Testis (tissue), 3 donors: Measurements from ENCODE around the gene GZF1. TPM values are rescaled to one million over a fixed set of nuclear protein-coding genes. Genes with fewer than 3 reads are reported as not detected.

ENCODE experiments used
- DNase-seq: peaks from one replicate; pipeline ENCODE4 v3.0.0-alpha.2; 2019
- H3K27ac ChIP-seq, 2 donors: fragments of 200-600 bp; sonication (generic); one replicate each; pipeline ENCODE4 v1.5.1; 2019
- H3K27me3 ChIP-seq: fragments of 200-600 bp; sonication (generic); one replicate; pipeline ENCODE4 v1.5.1; 2019
- H3K36me3 ChIP-seq: fragments of 200-600 bp; sonication (generic); one replicate; pipeline ENCODE4 v1.5.1; 2017; ENCODE audit warnings: low read depth; ENCODE audit errors: missing control alignments
- H3K4me1 ChIP-seq: fragments of 200-600 bp; sonication (generic); one replicate; pipeline ENCODE4 v1.5.1; 2019
- H3K4me3 ChIP-seq, 2 donors: fragments of 200-600 bp; sonication (generic); one replicate each; pipeline ENCODE4 v1.5.1; 2017 to 2019
- H3K9me3 ChIP-seq: fragments of 200-600 bp; sonication (generic); one replicate; pipeline ENCODE4 v1.5.1; 2017
- POLR2A ChIP-seq: fragments of 450-650 bp; IDR thresholded peaks from one replicate; pipeline ENCODE4 v1.6.1; 2017; ENCODE audit warnings: antibody characterized with exemption, mild to moderate bottlenecking, moderate library complexity
- WGBS, 2 donors: methylation state at CpG; one replicate each; pipeline ENCODE4 v1.1.5; 2018; 5-methylcytosine and 5-hydroxymethylcytosine counted together
- intact Hi-C: fragments of 100-400 bp; cut with DNase I; formaldehyde crosslinking; loops from one replicate; pipeline ENCODE4 v1.15.1; 2023; ENCODE audit warnings: low total_unique reads
- polyA plus RNA-seq: library from polyadenylated mRNA; stranded (reverse); fragments of 350-450 nt; fragmentation: Illumina TruSeq; extraction: RNeasy Lipid Tissue Mini Kit (QIAGEN cat#74804); gene quantifications from one replicate; pipeline ENCODE4 v1.2.3, GENCODE V29; 2014; ENCODE audit warnings: low read depth, low replicate concordance; ENCODE audit not compliant: insufficient read depth
- total RNA-seq, 2 donors: library from RNA; depleted of rRNA; stranded (reverse); fragments of >200 nt; gene quantifications; one replicate each; pipeline ENCODE4 v1.2.3, GENCODE V29; 2016
- TF ChIP-seq, protein P1 (sequence below), 3 experiments: fragments of 450-650 bp in 2 of 3; fragments of 200-600 bp in 1 of 3; sonication (generic) in 1 of 3; IDR thresholded peaks; one replicate each; pipeline ENCODE4 v1.5.1; 2016 to 2019; ENCODE audit warnings: antibody characterized with exemption in 3 of 3, mild to moderate bottlenecking in 2 of 3, moderate library complexity in 1 of 3

GZF1 gene
- total and polyA plus RNA-seq, 3 donors from 2014 or later = 32.4 to 47.4 (median 46.1) TPM

DNA sequence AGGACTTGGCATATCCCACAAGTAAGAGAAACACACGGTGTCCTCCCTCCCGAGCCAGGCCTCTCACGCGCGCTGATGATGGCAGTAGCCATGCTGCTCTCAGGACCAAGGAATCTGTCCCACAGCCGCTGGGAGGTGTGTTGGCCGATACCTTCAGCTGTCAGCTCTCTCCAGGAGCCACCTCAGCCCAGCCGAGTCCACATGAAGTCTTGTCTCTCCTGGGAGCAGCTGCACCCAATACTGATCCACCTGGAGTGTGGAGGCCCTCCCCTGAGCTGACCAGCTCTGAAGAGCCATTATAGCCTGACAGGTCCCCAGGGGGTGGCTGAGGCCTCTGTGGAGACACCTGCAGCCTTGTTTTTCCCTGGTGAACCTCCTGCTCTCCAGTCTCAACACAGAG lies 35.2 kb upstream of the GZF1 start:
- intact Hi-C loops = no loop called here
- Histone ChIP-seq H3K9me3 (no peaks in the 10 kb centered on the region), H3K4me3 (no peak overlapping the region), H3K27me3 (no peaks in the 10 kb centered on the region), H3K4me1 (no peaks in the 10 kb centered on the region), H3K27ac (no peak overlapping the region), H3K36me3 (no peaks in the 10 kb centered on the region)
- WGBS, 2 donors = 94 to 97% methylated on average over 8 of the region's 8 CpGs
- DNase-seq = no peak
- no peak for TF ChIP-seq POLR2A
- TF ChIP-seq, protein P1, sequence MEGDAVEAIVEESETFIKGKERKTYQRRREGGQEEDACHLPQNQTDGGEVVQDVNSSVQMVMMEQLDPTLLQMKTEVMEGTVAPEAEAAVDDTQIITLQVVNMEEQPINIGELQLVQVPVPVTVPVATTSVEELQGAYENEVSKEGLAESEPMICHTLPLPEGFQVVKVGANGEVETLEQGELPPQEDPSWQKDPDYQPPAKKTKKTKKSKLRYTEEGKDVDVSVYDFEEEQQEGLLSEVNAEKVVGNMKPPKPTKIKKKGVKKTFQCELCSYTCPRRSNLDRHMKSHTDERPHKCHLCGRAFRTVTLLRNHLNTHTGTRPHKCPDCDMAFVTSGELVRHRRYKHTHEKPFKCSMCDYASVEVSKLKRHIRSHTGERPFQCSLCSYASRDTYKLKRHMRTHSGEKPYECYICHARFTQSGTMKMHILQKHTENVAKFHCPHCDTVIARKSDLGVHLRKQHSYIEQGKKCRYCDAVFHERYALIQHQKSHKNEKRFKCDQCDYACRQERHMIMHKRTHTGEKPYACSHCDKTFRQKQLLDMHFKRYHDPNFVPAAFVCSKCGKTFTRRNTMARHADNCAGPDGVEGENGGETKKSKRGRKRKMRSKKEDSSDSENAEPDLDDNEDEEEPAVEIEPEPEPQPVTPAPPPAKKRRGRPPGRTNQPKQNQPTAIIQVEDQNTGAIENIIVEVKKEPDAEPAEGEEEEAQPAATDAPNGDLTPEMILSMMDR (IDR thresholded peaks at IDR 0.05) = no peak

DNA sequence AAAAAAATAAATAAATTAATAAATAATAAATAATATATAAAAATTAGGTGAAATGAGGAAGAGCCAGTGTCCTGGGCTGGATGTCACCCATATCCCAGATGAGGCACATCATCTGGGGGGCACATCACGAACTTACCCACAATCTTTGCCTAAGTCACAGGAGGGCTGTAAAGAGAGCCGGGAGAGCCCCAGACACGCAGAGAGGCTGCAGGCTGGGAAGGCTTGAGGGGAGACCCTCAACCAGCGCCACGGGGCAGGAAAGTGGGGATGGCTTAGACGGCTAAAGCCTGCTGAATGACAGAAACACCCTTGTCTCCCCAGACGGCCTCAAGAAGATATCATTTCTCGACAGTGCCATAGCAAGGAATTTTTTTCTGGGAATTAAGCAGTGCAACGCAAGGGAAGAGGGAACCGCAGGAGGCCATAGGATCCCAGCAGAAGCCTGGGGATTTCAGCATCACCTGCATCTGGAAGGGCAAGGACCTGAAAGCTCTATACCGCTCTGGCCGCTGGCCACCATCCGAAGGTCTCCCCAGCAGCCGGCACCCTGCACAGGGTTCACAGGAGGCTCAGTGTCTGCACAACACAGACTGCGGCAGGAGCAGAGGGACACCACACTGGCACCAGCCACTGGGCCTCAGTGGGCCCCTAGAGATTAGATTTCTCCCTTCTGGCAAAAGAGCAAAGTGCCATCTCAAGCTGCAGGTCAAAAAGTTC lies 34.2 kb upstream of the GZF1 start:
- no peaks in the 10 kb centered on the region for H3K27me3 ChIP-seq
- WGBS, 2 donors = 91 to 97% methylated on average over 15 of the region's 15 CpGs
- no peaks in the 10 kb centered on the region for H3K4me1 ChIP-seq
- no peak for DNase-seq
- H3K27ac ChIP-seq = no peak overlapping the region
- no peak overlapping the region for H3K4me3 ChIP-seq
- no peak for TF ChIP-seq POLR2A
- TF ChIP-seq, protein P1 (IDR thresholded peaks at IDR 0.05) = no peak
- H3K9me3 ChIP-seq = no peaks in the 10 kb centered on the region
- intact Hi-C loops = no loop called here
- no peaks in the 10 kb centered on the region for H3K36me3 ChIP-seq

DNA sequence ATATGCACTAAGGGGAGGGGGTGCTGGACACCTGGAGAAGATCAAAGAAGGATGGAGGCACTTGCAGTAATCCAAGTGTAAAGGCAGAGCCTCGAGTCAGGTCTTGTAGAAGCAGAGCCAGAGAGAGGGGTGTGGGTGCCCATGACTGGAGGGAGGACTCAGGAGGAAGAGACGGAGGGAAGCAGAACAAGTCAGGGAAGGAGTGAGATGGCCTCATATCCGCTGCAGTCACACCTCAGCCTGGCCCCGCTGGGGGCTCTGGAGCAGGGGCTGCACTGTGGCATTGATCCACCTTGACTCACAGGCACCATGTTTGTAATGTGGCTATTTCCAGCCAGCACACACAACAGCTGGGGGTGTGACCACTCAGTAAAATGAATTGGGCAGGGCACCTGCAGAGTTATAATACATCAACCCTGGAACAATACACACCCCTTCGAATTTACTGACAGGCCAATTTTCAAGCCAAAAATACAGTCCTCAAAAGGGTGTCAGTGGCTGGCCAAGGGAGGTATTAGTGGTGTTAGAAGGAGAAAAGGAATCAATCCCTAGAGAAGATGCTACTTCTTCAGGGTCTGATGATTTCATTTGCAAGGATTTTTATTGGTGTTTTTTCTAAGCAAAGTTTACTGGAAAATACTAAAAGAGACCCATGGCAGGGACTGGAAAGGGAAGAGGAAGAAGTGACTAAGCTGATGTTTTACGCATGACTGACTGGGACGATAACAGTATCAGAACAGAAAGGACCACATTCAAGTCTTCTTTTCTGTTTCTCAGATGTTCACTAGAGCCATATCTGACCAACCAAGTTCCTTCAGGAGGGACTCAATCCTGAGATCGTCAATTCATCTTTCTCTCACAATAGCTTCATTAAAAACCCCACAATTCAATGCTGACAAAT lies 30.3 kb upstream of the GZF1 start:
- H3K27ac ChIP-seq = no peak overlapping the region
- no peaks in the 10 kb centered on the region for H3K9me3 ChIP-seq
- 88 to 91% methylated on average over 8 of the region's 8 CpGs for WGBS, 2 donors
- H3K36me3 ChIP-seq = no peaks in the 10 kb centered on the region
- no peaks in the 10 kb centered on the region for H3K27me3 ChIP-seq
- no peak overlapping the region for H3K4me3 ChIP-seq
- TF ChIP-seq POLR2A = no peak
- TF ChIP-seq, protein P1 (IDR thresholded peaks at IDR 0.05) = no peak
- intact Hi-C loops = loop anchor here (10.0 kb wide), 2 partner anchors 287 to 637 kb away; partner anchors contain the start of gene THBD
- DNase-seq = no peak
- H3K4me1 ChIP-seq = no peaks in the 10 kb centered on the region

DNA sequence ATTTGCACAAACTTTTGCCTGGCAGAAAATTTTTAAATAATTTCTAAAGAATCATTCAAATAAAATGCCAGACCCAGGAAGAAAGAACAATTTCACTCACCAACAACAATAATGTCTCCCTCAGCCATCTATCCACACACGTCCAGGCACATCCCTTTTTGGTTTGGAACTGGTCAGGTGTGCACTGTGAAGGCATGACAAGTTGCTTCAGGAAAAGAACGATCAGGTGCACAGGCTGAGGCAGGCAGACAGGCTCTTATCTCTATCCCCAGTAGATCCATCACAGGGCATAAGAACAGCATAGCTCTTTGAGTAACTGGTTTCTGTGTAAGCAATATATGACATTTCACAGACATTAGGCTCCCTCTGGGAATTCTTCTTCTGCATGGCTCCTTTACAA lies 29.5 kb upstream of the GZF1 start:
- H3K27me3 ChIP-seq = no peaks in the 10 kb centered on the region
- H3K27ac ChIP-seq = no peak overlapping the region
- H3K4me3 ChIP-seq = no peak overlapping the region
- H3K9me3 ChIP-seq = no peaks in the 10 kb centered on the region
- no peak for DNase-seq
- TF ChIP-seq POLR2A = no peak
- TF ChIP-seq, protein P1 (IDR thresholded peaks at IDR 0.05) = no peak
- intact Hi-C loops = loop anchor here (10.0 kb wide), 2 partner anchors 288 to 638 kb away; partner anchors contain the start of gene THBD
- WGBS, 2 donors = 87 to 89% methylated on average over 2 of the region's 2 CpGs
- H3K4me1 ChIP-seq = peaks cover under 1% of the 10 kb centered on the region
- no peaks in the 10 kb centered on the region for H3K36me3 ChIP-seq
